Dermis microvascular lymphatic vessel endothelial cell (primary cell): ENCODE results near the gene CMA1. TPM values are rescaled to one million over a fixed set of nuclear protein-coding genes. Genes with fewer than 3 reads are reported as not detected.
"Not testable (repeated sequence)": the region's sequence is repeated elsewhere in the genome, so short reads cannot be mapped to it uniquely, and the experiment has no call there.

ENCODE experiments used
- DNase-seq, 2 donors: peaks; one replicate each; pipeline versions ENCODE4 v3.0.0 to v3.0.0-alpha.2; 2010; ENCODE audit warnings: low read depth in 2 of 2
- total RNA-seq: library from RNA; depleted of rRNA; stranded (reverse); fragments of >200 nt; gene quantifications from 2 replicates; pipeline ENCODE4 v1.2.1, GENCODE V29; 2014

The CMA1 gene
- total RNA-seq, 1 donor from 2014 or later: not detected

DNA sequence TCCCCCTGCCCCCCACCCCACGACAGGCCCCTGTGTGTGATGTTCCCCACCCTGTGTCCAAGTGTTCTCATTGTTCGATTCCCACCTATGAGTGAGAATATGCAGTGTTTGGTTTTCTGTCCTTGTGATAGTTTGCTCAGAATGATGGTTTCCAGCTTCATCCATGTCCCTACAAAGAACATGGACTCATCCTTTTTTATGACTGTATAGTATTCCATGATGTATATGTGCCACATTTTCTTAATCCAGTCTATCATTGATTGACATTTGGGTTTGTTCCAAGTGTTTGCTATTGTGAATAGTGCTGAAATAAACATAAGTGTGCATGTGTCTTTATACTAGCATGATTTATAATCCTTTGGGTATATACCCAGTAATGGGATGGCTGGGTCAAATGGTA lies 37.6 kb downstream of the CMA1 start:
- DNase-seq: not testable (repeated sequence)

DNA sequence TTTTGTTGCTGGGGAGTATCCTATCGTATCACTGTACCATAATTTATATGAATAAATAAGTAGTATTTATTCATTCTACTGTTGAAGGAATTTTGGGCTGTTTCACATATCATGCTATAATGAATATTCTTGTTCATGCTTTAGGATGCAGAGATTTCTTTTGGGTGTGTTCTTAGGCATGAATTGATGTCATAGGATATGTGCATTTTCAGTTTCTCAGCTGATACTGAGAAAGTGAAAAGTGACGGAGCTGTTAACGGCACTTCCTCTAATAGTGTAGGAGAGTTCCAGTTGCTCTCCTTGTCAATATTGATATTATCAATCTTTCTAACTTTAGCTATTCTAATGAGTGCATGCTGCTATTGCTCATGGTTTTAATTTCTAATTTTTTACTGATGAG lies 42.3 kb downstream of the CMA1 start:
- DNase-seq: no peak

DNA sequence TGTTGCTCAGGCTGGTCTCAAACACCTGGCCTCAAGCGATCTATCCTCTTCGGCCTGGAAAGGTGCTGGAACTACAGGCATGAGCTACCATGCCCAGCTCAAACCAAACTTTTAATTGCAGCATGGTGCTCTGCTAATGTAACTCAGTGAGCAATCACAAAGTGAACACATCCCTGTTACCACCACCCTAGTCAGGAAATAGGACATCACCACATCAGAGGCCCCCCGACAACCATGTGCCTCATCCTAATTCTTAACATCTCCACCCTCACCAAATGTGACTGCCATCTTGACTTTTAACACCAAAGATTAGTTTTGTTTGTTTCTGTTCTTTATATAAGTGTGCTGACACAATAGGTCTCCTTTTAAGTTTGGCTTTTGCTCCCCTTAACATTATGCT lies 42.7 kb downstream of the CMA1 start:
- DNase-seq: no peak

DNA sequence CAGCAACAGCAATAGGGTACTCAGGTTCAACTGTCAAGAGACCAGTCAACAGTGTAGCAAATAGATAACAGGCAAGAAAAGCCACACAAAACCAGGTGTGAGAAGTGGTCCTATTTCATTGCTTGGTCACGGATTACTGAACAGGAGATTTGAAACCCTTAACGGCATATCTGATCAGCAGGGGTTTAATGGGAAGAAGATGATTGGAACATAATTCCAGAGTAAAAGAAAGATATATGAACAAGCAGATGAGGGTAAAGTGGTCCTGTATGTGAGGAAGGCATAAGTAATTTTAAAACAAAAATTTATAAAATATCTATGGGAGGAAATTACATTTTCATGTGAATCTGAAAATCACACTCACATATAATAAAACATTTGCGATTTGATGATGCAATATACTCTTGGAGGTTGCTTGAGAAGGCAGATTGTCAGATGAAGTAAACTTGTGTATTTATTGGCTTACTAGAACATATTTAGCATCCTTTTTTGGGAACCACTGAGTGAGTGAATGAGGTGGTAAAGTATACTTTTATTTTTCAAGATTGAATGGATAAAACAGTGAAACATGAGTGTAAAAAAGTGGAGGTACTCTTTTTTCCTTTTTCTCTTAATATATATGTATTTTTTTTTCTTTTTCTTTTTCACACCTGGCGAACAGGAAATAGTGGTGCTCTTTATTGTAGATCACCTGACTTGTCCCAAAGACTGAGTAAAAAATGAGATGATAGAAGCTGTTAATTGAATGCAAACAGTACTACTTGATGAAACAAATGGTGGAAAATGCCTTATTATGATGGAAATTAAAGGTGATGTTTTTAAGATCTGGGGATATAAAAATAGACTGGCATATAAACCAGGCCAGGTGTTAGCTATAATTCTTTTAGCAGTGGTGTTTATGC lies 43.9 kb downstream of the CMA1 start:
- no peak for DNase-seq

DNA sequence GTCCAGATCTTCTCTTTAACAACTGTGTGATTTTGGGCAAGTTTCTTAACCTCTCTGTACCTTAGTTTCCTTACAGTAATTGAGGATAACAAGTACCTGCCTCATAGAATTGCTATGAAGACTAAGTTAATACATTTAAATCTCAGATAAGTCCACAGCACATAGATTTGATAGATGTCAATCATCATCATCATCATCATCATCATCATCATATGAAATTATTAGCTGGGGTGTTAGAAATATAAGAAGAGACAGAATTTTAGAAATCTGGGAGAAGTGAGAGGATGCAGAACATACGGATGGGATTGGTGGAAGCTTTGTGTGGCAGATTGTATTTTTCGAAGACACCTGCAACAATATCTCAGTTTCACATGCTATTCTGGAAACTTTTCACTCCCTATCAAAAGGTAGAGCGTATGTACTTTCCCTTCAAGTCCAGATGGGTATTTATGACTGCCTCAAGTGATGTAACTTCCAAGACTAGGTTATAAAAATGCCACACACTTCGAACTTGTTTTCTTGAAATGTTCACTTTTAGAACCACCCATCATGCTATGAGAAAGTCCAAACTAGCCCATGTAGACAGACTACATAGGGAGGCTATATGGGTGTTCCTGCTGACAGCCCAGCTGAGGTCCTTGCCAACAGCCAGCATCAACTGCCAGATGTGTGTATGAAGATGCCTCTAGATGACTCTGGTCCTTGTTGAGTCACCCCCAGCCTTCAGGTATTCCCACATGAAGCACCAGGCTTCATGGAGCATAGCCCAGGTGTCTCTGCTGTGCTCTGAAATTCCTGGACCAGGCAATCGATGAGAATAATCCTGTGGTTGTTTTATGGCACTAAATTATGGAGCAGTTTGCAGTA lies 44.8 kb downstream of the CMA1 start:
- DNase-seq: no peak

DNA sequence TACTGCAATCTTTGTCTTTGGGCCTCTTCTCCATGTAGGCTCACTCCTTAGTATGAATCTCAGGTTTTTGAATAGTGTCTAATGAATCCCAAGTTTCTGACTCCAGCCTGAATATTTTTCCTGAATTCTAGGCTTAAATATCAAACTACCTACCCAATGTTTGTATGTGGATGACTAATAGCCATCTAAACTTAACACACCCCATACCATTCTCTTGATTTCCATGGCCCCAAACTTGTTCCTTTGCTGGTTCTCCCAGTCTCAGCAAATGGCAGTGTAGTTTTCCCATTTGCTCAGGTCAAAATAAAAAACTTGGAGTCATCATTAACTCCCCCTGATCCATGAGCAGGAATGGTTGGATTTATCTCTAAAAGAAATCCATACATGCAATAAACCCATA lies 46.7 kb downstream of the CMA1 start:
- DNase-seq: no peak

DNA sequence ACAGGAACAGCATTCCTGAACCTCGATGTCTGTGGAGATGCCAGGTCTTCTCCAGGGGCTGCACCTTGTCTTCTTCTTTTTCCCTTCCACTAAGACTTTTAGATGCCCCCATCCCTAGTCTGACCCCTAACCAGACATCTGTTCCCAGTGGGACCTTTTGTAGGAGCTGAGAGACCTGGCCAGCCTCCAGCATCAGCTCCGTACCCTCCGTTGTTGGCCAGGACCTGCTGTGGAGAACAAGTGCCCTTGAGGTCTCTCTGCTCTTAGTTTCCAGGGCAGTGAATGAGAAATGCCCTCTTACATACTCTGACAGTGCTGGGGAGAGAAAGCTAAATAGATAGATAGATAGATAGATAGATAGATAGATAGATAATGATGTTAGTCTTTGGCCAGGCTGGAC lies 48.7 kb downstream of the CMA1 start:
- no peak for DNase-seq

DNA sequence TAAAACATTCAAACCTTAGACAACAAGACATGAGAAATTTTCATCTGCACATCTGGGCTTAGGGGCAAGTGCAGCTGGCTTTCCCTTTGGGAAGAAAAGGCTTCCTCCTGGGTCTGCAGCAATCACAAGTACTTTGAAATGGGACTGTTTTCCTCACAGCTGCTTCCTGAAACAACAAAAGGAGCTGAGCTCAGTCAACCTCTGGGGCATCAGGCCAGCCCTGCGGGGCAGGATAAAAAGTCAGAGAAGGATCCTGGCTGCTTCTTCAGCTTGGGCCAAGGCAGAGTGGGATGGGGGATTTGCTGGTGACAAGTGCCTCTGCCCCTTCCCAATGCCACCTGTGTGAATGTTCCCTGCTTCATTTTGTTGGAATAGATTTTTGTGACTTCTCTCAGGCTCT lies 49.3 kb downstream of the CMA1 start:
- DNase-seq: peak in 1 of 2 donors; percentile 73

DNA sequence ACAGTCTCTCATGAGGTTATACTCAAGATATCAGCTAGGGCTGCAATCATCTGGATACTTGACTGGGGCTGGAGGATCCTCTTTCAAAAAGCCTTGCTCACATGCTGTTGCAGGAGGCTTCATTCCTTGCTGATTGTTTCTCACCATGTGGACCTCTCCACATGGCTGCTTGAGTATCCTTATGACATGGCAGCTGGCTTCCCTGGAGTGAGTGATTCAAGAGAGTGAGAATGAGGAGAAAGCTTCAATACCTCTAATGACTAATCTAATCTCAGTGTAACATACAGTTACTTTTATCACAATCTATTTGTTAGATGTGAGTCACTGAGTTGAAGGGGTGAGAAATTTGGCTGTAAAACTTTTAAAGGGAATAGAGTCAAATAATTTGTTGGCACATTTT lies 51.1 kb downstream of the CMA1 start:
- DNase-seq: no peak

Other genes with a start within 250 kb of the CMA1 start
- gene TGM1, start 245.1 kb downstream of the CMA1 start, total RNA-seq: 0.38 and 0.64 TPM in 2 replicates
- 10.7 and 19.7 TPM in 2 replicates for gene RABGGTA, start 236.7 kb downstream of the CMA1 start, total RNA-seq
- 9.1 and 14.5 TPM in 2 replicates for gene DHRS1, start 208.5 kb downstream of the CMA1 start, total RNA-seq
- gene NOP9, start 208.4 kb downstream of the CMA1 start, total RNA-seq: 23.0 and 24.8 TPM in 2 replicates
- 1.5 and 2.4 TPM in 2 replicates for gene CIDEB, start 200.3 kb downstream of the CMA1 start, total RNA-seq
- gene LTB4R2, start 198.1 kb downstream of the CMA1 start, total RNA-seq: 2.1 and 3.2 TPM in 2 replicates
- 2.0 and 2.2 TPM in 2 replicates for gene LTB4R, start 196.8 kb downstream of the CMA1 start, total RNA-seq
- 29.3 and 51.2 TPM in 2 replicates for gene ADCY4, start 173.2 kb downstream of the CMA1 start, total RNA-seq
- gene RIPK3, start 168.3 kb downstream of the CMA1 start, total RNA-seq: 1.4 and 1.8 TPM in 2 replicates
- 0.76 and 1.0 TPM in 2 replicates for gene NFATC4, start 140.1 kb downstream of the CMA1 start, total RNA-seq
- 3.3 and 4.2 TPM in 2 replicates for gene NYNRIN, start 109.3 kb downstream of the CMA1 start, total RNA-seq
- 0.13 and 0.39 TPM in 2 replicates for gene CBLN3, start 78.6 kb downstream of the CMA1 start, total RNA-seq
- gene KHNYN, start 78.3 kb downstream of the CMA1 start, total RNA-seq: 36.2 and 42.5 TPM in 2 replicates
- gene SDR39U1, start 65.5 kb downstream of the CMA1 start, total RNA-seq: 5.0 and 8.5 TPM in 2 replicates
- not detected in 2 replicates for gene CTSG, start 68.0 kb upstream of the CMA1 start, total RNA-seq
- not detected in 2 replicates for gene GZMH, start 101.4 kb upstream of the CMA1 start, total RNA-seq
- not detected in 2 replicates for gene GZMB, start 125.9 kb upstream of the CMA1 start, total RNA-seq